T-helper 1 cell treated with Interleukin-12 subunit alpha and Interleukin-12 subunit beta and Interleukin-4 antibody, amounts not matched to agents 30 μg/mL and 1 μg/mL, for 36 hours (primary cell): ENCODE data around the gene SLC25A33.
"Not testable (repeated sequence)": the region's sequence is repeated elsewhere in the genome, so short reads cannot be mapped to it uniquely, and the experiment has no call there.

Source experiments
- H3K27ac Mint-ChIP-seq: one replicate; pipeline ENCODE4 v1.8.0; 2021; ENCODE audit warnings: mild to moderate bottlenecking, mixed read lengths
- H3K27me3 Mint-ChIP-seq: one replicate; pipeline ENCODE4 v1.8.0; 2021; ENCODE audit warnings: low read depth, mixed read lengths
- H3K36me3 Mint-ChIP-seq: one replicate; pipeline ENCODE4 v1.8.0; 2021; ENCODE audit warnings: low read depth, mixed read lengths
- H3K4me1 Mint-ChIP-seq: one replicate; pipeline ENCODE4 v1.8.0; 2021; ENCODE audit warnings: low read depth, mixed read lengths
- H3K4me3 Mint-ChIP-seq: one replicate; pipeline ENCODE4 v1.8.0; 2021; ENCODE audit warnings: mild to moderate bottlenecking, moderate library complexity, mixed read lengths
- H3K9me3 Mint-ChIP-seq: one replicate; pipeline ENCODE4 v1.8.0; 2021; ENCODE audit warnings: mixed read lengths

Gene SLC25A33

DNA sequence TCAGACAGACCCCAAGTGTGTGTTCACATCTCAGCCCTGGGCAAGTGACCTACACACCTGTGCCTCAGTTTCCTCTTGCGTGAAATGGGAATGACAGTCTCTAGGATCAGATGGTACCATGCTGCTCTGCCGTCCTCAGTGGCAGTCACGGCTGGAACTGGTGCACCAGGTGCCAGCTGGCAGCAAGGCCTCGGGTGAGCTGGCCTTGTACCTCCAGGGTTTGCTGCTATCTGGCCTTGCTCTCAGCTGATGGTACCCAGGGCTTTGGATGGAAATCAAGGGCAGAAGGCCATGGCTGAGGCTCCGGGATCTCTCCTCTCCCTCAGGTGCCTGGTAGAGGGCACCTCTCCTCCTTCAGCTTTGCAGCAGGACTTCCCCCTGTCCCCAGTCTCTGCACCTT is 70.7 kb downstream of the SLC25A33 start:
- H3K27me3 Mint-ChIP-seq, result no peaks in the 10 kb centered on the region
- H3K9me3 Mint-ChIP-seq, result no peaks in the 10 kb centered on the region
- H3K4me1 Mint-ChIP-seq, result no peaks in the 10 kb centered on the region
- H3K27ac Mint-ChIP-seq, result no peak overlapping the region
- peaks cover 1% of the 10 kb centered on the region for H3K36me3 Mint-ChIP-seq
- H3K4me3 Mint-ChIP-seq, result no peak overlapping the region

DNA sequence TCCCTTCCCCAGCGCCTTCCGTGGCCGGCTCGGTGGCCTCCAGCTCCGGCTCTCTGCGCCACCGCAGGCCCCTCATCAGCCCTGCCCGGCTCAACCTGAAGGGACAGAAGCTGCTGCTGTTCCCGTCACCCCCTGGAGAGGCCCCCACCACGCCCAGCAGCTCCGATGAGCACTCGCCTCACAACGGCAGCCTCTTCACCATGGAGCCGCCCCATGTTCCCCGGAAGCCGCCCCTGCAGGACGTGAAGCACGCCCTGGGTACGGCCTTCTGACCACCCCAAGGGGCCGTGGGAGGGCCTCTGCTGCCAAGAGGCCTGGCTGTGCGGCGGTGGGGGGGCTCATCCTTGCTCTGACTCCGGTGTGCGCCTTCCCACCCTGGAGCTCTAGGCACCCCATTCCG is 71.3 kb downstream of the SLC25A33 start:
- H3K4me3 Mint-ChIP-seq, result no peak overlapping the region
- no peak overlapping the region for H3K27ac Mint-ChIP-seq
- no peaks in the 10 kb centered on the region for H3K4me1 Mint-ChIP-seq
- H3K27me3 Mint-ChIP-seq, result no peaks in the 10 kb centered on the region
- no peaks in the 10 kb centered on the region for H3K9me3 Mint-ChIP-seq
- H3K36me3 Mint-ChIP-seq, result peaks cover 1% of the 10 kb centered on the region

DNA sequence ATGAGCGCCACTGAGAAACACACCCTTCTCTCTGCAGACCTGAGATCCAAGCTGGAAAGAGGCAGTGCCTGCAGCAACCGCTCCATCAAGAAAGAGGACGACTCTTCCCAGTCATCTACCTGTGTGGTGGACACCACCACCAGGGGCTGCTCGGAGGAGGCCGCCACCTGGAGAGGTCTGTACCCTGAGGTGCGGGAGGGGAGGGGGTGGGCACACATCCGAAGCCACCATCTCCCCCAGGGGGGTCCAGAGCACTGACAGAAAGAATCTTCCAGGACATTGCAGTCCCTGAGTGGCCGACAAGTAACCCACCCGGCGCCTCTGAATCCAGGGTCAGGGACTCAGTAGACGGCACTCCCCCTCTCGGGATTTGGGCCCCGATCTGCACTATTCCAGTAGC is 72.5 kb downstream of the SLC25A33 start:
- Mint-ChIP-seq H3K4me3 (no peak overlapping the region), H3K9me3 (no peaks in the 10 kb centered on the region), H3K27me3 (no peaks in the 10 kb centered on the region), H3K27ac (no peak overlapping the region), H3K36me3 (peaks cover 1% of the 10 kb centered on the region), H3K4me1 (no peaks in the 10 kb centered on the region)

DNA sequence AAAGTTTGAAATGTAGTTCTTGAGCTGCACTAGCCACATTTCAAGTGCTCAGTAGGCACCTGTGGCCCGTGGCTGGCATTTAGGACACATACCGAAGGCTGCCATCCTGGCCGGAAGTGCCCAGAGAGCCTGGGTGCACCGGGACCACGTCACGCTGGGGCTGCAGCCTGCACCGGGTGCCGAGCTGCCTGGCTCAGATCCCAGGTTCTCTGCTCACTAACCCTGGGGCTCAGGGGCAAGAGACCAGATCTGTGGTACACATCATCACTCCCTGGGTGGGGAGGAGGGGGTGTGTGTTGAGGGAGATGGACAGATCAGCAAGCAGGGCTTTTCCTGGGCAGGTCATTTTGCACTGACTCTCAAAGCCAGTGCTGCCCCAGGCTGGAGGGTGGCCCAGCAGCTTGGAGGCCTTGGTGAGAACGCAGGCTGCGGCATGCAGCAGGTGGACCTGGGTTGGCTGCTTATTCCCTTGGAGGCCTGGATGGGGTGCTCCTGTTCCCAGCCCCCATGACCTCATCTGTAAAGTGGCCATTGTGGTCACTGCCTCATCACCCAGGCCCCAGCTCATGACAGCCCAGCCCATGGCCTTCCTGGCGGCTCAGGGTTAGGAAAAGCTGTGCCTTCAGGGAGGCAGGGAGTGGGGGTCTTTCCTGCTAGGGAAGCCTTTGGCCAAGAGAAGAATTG is 73.0 kb downstream of the SLC25A33 start:
- Mint-ChIP-seq H3K27ac (no peak overlapping the region), H3K4me3 (no peak overlapping the region), H3K4me1 (no peaks in the 10 kb centered on the region), H3K9me3 (no peaks in the 10 kb centered on the region), H3K27me3 (no peaks in the 10 kb centered on the region), H3K36me3 (peaks cover 1% of the 10 kb centered on the region)

DNA sequence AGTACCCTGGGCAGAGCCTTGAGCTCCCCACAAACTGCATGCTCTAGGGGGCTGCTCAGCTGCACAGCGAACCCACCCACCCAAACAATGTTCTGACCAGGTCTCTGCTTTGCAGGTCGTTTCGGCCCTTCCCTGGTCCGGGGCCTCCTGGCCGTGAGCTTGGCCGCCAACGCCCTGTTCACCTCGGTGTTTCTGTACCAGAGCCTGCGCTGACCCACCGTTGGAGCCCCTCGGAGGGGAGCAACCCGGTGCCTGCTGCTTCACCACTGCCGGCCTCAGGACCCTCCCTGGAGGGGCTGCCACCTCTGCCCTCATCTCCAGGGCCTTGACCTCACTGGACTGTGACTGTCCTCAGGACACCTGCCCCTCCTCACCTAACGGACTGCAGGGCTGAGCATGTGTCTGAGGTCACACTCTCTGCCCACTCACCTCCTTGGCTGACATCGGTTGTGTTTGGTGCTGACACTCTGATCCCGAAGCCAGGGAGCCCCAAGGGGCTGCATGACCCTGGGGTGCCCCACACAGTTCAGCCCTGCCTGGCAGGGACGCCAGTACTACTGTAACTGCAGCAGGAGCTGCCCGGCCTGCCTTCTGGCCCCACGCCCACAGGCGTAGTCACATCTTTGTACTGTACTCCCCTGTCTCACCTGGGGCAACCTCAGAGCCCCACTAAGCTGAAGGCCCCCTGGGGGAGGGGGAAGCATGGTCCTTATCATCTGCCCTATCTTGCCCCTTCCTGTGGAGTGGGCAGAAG is 73.8 kb downstream of the SLC25A33 start:
- Mint-ChIP-seq H3K4me1 (no peaks in the 10 kb centered on the region), H3K4me3 (no peak overlapping the region), H3K36me3 (peaks cover 1% of the 10 kb centered on the region), H3K9me3 (no peaks in the 10 kb centered on the region), H3K27me3 (peaks cover 4% of the 10 kb centered on the region), H3K27ac (no peak overlapping the region)

DNA sequence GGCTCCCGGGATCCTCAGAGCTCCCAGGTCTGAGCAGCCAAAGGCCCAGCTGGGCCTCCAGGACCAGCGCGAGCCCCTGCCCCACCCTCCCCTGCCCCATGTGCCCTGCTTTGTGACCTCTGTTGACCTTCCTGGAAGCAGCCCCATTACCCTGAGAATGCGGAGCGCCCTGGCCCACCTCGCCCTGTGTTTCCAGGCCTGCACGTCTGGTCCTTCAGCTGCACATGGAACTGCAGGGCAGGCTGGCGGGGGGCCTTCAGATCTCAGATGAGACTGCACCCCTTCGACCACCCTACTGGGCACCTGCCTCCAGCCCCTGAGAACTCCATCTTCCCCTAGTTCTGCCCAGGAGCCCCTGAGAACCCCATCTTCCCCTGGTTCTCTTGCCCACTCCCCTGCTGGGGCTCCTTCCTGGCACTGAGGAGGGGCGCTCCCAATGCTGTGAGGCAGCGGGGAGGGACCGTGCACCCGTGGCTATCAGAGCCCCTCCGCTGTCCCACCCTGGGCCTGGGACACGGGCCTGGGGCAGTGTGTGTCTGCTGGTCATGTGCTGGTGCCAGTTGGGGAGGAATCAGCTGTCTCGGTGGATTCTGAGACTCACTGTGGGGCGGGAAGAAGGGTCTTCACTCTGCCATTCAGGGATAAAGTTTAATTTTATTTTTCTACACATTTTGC is 74.5 kb downstream of the SLC25A33 start:
- Mint-ChIP-seq H3K4me1 (no peaks in the 10 kb centered on the region), H3K9me3 (no peaks in the 10 kb centered on the region), H3K27ac (no peak overlapping the region), H3K36me3 (peaks cover 1% of the 10 kb centered on the region), H3K4me3 (no peak overlapping the region), H3K27me3 (peaks cover 4% of the 10 kb centered on the region)

DNA sequence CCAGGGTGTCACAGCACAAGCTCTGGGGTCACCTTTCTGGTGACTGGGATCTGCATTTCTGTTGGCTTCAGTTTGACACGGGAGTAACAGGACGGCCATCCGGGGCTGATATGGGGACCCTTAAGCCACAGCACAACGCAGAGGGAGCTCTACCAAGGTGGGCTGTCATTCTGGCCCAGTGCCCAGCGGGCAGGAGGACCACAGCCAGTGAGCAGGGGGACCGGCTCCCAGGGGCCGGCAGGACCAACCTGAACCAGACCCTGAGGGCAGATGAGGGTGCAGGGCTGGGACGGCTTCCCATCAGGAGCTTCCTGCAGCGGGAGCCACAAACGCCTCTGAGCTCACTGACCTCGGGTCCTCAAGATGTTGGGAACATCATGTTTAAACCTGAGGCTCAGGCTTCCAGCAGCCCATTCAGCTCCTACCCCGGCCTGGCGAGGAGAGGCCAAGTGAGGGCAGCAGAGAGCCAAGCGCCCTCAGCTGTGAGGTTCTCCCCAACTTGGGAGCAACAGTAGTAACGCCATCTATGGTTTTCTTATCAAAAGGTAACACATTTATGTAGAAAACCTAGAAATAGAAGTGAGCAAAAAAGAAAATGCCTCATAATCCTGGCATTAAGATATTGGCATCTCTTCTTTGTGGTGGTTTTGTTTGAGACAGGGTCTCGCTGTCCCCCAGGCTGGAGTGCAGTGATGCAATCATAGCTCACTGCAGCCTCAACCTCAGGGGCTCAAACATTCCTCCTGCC is 76.2 kb downstream of the SLC25A33 start:
- Mint-ChIP-seq H3K36me3 (no peaks in the 10 kb centered on the region), H3K27me3 (peaks cover 9% of the 10 kb centered on the region), H3K9me3 (no peaks in the 10 kb centered on the region), H3K4me3 (no peak overlapping the region), H3K27ac (no peak overlapping the region), H3K4me1 (no peaks in the 10 kb centered on the region)

DNA sequence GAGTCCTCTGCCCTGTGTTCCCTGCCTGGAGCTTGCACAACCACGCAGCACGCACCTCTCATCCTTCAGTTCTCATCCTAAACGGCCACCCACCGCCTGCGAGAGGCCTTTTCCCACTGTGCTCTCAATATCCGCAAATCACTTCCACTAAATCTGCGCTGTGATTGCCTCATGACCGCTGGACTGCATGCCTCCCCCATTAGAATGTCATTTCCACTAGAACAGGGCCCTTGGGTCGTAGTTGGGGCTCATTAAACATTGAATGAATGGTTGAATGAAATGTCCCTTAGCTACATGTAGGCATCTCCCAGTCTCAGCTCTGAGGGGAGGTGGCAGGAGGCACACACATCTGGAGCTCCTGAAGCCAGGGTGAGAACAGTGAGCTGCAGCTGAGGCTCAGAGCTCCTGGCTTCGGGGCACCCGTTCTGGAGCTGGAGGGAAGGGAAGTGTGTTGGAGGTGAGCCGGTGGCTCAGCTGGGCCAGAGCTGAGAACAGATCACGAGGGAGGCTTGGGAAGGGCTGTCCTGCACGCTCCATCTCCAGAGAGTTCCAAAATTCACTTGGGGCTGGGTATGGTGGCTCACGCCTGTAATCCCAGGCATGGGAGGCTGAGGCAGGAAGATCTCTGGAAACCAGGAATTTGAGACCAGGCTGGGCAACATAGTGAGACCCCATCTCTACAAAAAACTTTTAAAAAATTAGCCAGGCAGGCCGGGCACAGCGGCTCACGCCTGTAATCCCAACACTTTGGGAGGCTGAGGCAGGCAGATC is 79.8 kb downstream of the SLC25A33 start:
- H3K27me3 Mint-ChIP-seq, result peaks cover 28% of the 10 kb centered on the region
- no peak overlapping the region for H3K27ac Mint-ChIP-seq
- peaks cover 2% of the 10 kb centered on the region for H3K36me3 Mint-ChIP-seq
- H3K4me3 Mint-ChIP-seq, result no peak overlapping the region
- H3K4me1 Mint-ChIP-seq, result no peaks in the 10 kb centered on the region
- H3K9me3 Mint-ChIP-seq, result no peaks in the 10 kb centered on the region

DNA sequence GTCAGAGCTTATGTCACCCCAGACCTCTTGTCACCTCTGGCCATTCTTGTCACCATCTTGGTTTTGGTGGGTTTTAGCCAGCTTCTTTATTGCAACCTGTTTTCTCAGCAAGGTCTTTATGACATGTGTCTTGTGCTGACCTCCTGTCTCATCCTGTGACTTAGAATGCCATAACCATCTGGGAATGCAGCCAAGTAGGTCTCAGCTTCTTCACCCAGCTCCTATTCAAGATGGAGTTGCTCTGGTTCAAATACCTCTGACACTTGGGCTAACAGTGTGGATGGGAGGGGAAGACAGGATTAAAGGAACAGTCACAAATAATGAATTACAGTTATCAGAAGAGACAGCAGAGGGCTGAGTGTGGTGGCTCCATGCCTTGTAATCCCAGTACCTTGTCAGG is 81.8 kb downstream of the SLC25A33 start:
- Mint-ChIP-seq H3K27ac (no peak overlapping the region), H3K4me3 (no peak overlapping the region), H3K4me1 (peaks cover 7% of the 10 kb centered on the region), H3K27me3 (peaks cover 35% of the 10 kb centered on the region), H3K9me3 (no peaks in the 10 kb centered on the region), H3K36me3 (peaks cover 2% of the 10 kb centered on the region)

DNA sequence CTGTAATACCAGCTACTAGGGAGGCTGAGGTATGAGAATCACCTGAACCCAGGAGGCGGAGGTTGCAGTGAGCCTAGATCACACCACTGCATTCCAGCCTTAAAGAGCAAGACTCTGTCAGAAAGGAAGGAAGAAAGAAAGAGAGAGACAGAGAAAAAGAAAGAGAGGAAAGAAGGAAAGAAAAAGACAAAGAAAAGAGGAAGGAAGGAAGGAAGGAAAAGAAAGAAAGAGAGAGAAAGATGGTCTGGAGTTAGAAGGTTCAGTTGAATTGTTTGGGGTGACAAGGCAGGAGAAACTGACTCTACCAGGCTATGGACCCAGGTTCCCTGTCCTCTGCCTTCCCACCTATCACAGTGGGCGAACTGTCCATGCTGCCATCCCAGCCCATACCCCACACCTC is 84.8 kb downstream of the SLC25A33 start:
- Mint-ChIP-seq H3K27me3 (peaks cover 28% of the 10 kb centered on the region), H3K9me3 (no peaks in the 10 kb centered on the region), H3K36me3 (peaks cover 2% of the 10 kb centered on the region), H3K4me3 (peak overlapping the region; percentile 57), H3K4me1 (peaks cover 25% of the 10 kb centered on the region), H3K27ac (peak overlapping the region; percentile 77)

DNA sequence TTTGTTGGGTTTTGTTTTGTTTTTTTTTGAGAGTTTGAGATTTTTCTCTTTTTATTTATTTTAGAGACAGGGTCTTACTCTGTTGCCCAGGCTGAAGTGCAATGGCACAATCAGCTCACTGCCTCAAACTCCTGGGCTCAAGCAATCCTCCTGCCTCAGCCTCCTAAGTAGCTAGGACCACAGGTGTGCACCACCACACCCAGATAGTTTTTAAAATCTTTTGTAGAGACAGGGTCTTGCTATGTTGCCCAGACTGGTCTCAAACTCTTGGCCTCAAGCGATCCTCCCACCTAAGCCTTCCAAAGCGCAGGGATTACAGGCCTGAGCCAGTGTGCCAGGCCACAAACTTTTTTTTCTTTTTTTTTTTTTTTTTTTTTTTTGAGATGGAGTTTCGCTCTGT is 85.8 kb downstream of the SLC25A33 start:
- not testable (repeated sequence) for H3K27ac Mint-ChIP-seq, H3K4me3 Mint-ChIP-seq, H3K36me3 Mint-ChIP-seq, H3K9me3 Mint-ChIP-seq
- H3K4me1 Mint-ChIP-seq, result peaks cover 30% of the 10 kb centered on the region
- H3K27me3 Mint-ChIP-seq, result peaks cover 26% of the 10 kb centered on the region

DNA sequence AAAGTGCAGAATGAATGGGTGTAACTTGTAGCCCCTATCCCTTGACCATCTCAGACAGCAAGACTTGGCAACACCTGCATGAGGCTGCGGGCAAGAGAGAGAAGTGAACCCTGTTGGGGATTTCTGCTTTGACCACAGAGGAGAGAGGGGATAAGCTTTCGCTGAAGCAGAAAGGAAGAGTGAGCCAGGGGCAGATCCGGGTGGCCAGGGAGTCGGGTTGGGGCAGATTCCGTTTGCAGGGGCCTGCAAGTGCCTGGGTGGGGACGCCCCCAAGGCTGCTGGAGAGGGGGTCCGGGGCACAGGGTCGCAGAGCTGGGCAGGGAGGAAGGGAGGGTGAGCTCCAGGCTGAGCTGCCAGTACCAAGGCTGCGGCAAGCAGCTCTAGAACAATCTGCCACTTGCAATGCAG is 86.9 kb downstream of the SLC25A33 start:
- Mint-ChIP-seq H3K27ac (peak overlapping the region; percentile 76), H3K4me3 (peak overlapping the region; percentile 75), H3K27me3 (peaks cover 21% of the 10 kb centered on the region), H3K9me3 (no peaks in the 10 kb centered on the region), H3K4me1 (peaks cover 37% of the 10 kb centered on the region), H3K36me3 (peaks cover 11% of the 10 kb centered on the region)

DNA sequence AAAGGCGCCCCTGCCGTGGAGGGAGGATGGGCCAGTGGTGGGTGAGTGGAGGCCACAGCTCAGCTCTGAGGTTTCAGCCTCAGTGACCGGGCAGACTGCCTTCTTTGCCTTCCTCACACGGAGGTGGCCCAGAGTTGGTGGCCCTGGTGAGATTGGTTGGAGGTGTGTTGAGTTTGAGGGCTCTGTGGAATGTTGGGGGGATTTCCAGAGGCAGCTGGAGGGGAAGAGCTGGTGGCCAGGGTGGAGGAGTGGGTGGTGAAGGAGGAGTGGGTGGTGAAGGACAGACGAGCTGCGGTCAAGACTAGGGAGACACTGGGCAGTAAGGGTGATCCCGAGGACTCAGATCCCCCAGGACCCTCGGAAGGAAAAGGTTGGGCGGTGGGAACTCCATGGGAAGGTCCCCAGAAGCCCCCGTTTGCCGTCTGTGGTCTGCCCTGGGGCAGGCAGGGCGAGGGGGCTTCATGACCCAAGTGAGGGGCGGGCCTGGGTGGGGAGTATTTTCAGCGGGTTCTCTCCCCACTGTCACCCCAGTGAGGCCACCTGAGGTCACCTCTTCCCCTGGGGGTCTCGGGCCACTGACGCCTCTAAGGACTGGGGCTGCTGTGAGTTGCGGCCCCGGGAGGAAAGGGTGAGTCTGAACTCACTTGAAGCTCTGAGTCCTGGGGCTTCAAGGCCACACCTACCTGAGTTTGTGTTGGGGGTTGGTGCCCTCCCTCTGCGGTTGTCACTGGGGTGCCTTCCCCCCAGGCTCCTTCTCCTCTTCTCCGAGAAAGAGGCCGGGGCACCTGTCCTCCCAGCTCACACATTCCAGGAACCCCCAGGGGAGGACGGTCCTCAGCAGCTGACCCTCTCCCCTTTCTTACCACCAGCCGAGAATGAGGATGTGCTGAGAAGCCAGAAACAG is 89.5 kb downstream of the SLC25A33 start:
- H3K4me3 Mint-ChIP-seq, result peak overlapping the region; percentile 98
- H3K9me3 Mint-ChIP-seq, result no peaks in the 10 kb centered on the region
- H3K27ac Mint-ChIP-seq, result peak overlapping the region; percentile 95
- H3K36me3 Mint-ChIP-seq, result peaks cover 21% of the 10 kb centered on the region
- H3K4me1 Mint-ChIP-seq, result peaks cover 50% of the 10 kb centered on the region
- peaks cover 11% of the 10 kb centered on the region for H3K27me3 Mint-ChIP-seq
